Glomerular visceral epithelial cell (primary cell): ENCODE results near the gene ZNF282.

Experiments used
- DNase-seq: peaks from one replicate; pipeline ENCODE4 v3.0.0-alpha.2; 2016; ENCODE audit errors: extremely low spot score

The ZNF282 gene

GRCh38 chr7:149191851-149192250, 3.5 kb upstream of the ZNF282 start:
- DNase-seq = no peak

- DNase-seq = no peak
These were observed 557 bp upstream of the ZNF282 start for GRCh38 chr7:149194799-149195179.

- no peak for DNase-seq
These were observed 882 bp downstream of the ZNF282 start for GRCh38 chr7:149196151-149196704.

GRCh38 chr7:149196705-149197171, 1.4 kb downstream of the ZNF282 start:
- peak; percentile 28 for DNase-seq

GRCh38 chr7:149197675-149198074, 2.3 kb downstream of the ZNF282 start:
- no peak for DNase-seq

- no peak for DNase-seq
These were observed 2.9 kb downstream of the ZNF282 start for GRCh38 chr7:149198161-149198816.

GRCh38 chr7:149199234-149199995, 4.1 kb downstream of the ZNF282 start:
- no peak for DNase-seq

GRCh38 chr7:149202831-149203231, 7.5 kb downstream of the ZNF282 start:
- peak; percentile 24 for DNase-seq

- no peak for DNase-seq
These were observed 10.5 kb downstream of the ZNF282 start for GRCh38 chr7:149205690-149206381.

GRCh38 chr7:149207324-149208035, 12.1 kb downstream of the ZNF282 start:
- no peak for DNase-seq

GRCh38 chr7:149209518-149210269, 14.3 kb downstream of the ZNF282 start:
- peak; percentile 51 for DNase-seq

GRCh38 chr7:149210551-149210950, 15.2 kb downstream of the ZNF282 start:
- DNase-seq = no peak

GRCh38 chr7:149214020-149214720, 18.8 kb downstream of the ZNF282 start:
- DNase-seq = no peak

- no peak for DNase-seq
These were observed 21.1 kb downstream of the ZNF282 start for GRCh38 chr7:149216402-149216801.

- DNase-seq = no peak
These were observed 22.2 kb downstream of the ZNF282 start for GRCh38 chr7:149217570-149217969.

- no peak for DNase-seq
These were observed 23.4 kb downstream of the ZNF282 start for GRCh38 chr7:149218469-149219420.

GRCh38 chr7:149220534-149220933, 25.2 kb downstream of the ZNF282 start:
- DNase-seq = peak; percentile 62

GRCh38 chr7:149223176-149223575, 27.8 kb downstream of the ZNF282 start:
- no peak for DNase-seq

GRCh38 chr7:149223761-149224160, 28.4 kb downstream of the ZNF282 start:
- no peak for DNase-seq
